GM23338 (cell line): ENCODE data around the gene SFTPB. TPM values are rescaled to one million over a fixed set of nuclear protein-coding genes. Genes with fewer than 3 reads are reported as not detected.

Experiments
- ATAC-seq: fragments of 200-7000 bp; cut with Tn5 transposase; 3 replicates; pipeline ENCODE4 v1.9.1; 2020
- DNase-seq: peaks from one replicate; pipeline ENCODE4 v3.0.0-alpha.2; 2015; ENCODE audit warnings: low spot score
- H2AFZ ChIP-seq: fragments of 200-600 bp; sonication (generic); 2 replicates; pipeline ENCODE4 v1.8.0; 2016; ENCODE audit warnings: antibody characterized with exemption, mild to moderate bottlenecking, moderate library complexity
- H3F3A ChIP-seq: fragments of 200-600 bp; sonication (generic); replicated peaks from 2 replicates; pipeline ENCODE4 v1.8.0; 2017; ENCODE audit warnings: antibody characterized with exemption, mixed run types, low read depth
- H3K27ac ChIP-seq: fragments of 200-600 bp; sonication (generic); 2 replicates; pipeline ENCODE4 v1.6.1; 2016; ENCODE audit warnings: low read depth
- H3K27me3 ChIP-seq: fragments of 200-600 bp; sonication (generic); 2 replicates; pipeline ENCODE4 v1.8.0; 2016; ENCODE audit warnings: mild to moderate bottlenecking, mixed run types, moderate library complexity; ENCODE audit not compliant: insufficient read depth
- H3K36me3 ChIP-seq: fragments of 200-600 bp; sonication (generic); 2 replicates; pipeline ENCODE4 v1.8.0; 2016; ENCODE audit warnings: mild to moderate bottlenecking; ENCODE audit not compliant: insufficient read depth
- H3K4me1 ChIP-seq: fragments of 200-600 bp; sonication (generic); 2 replicates; pipeline ENCODE4 v1.8.0; 2016; ENCODE audit warnings: mild to moderate bottlenecking, moderate library complexity; ENCODE audit not compliant: insufficient read depth
- H3K4me2 ChIP-seq: fragments of 200-600 bp; sonication (generic); 2 replicates; pipeline ENCODE4 v1.7.1; 2017; ENCODE audit warnings: mixed run types
- H3K4me3 ChIP-seq: fragments of 200-600 bp; sonication (generic); 2 replicates; pipeline ENCODE4 v1.6.1; 2016; ENCODE audit warnings: mixed run types
- H3K79me2 ChIP-seq: fragments of 200-600 bp; sonication (generic); replicated peaks from 2 replicates; pipeline ENCODE4 v1.8.0; 2017; ENCODE audit warnings: mild to moderate bottlenecking; ENCODE audit not compliant: insufficient read depth
- H3K9me2 ChIP-seq: fragments of 200-600 bp; sonication (generic); 2 replicates; pipeline ENCODE4 v1.8.0; 2017; ENCODE audit not compliant: insufficient read depth
- H4K20me1 ChIP-seq: fragments of 200-600 bp; sonication (generic); replicated peaks from 2 replicates; pipeline ENCODE4 v1.8.0; 2017; ENCODE audit warnings: mild to moderate bottlenecking; ENCODE audit not compliant: insufficient read depth
- H3K27ac Mint-ChIP-seq: 2 replicates; pipeline ENCODE4 v1.8.0; 2020; ENCODE audit warnings: inconsistent platforms, mild to moderate bottlenecking, moderate library complexity, mixed read lengths
- H3K27me3 Mint-ChIP-seq: 3 replicates; pipeline ENCODE4 v1.8.0; 2022; ENCODE audit warnings: low read depth, mild to moderate bottlenecking, moderate library complexity, mixed read lengths, inconsistent platforms; ENCODE audit not compliant: insufficient read depth, poor library complexity
- H3K36me3 Mint-ChIP-seq: 3 replicates; pipeline ENCODE4 v1.8.0; 2021; ENCODE audit warnings: low read depth, mild to moderate bottlenecking, inconsistent platforms, moderate library complexity, mixed read lengths
- H3K4me1 Mint-ChIP-seq: 3 replicates; pipeline ENCODE4 v1.8.0; 2020; ENCODE audit warnings: mild to moderate bottlenecking, inconsistent platforms, mixed read lengths
- H3K4me3 Mint-ChIP-seq: 3 replicates; pipeline ENCODE4 v1.8.0; 2021; ENCODE audit warnings: moderate library complexity, mild to moderate bottlenecking, inconsistent platforms, mixed read lengths
- H3K9me3 Mint-ChIP-seq: 3 replicates; pipeline ENCODE4 v1.8.0; 2020; ENCODE audit warnings: moderate library complexity, mild to moderate bottlenecking, inconsistent platforms, mixed read lengths
- CREB1 ChIP-seq: fragments of 250-450 bp; sonication (Bioruptor Pico); IDR thresholded peaks from 2 replicates; pipeline ENCODE4 v1.5.0; 2020; ENCODE audit warnings: low read depth, mild to moderate bottlenecking, moderate library complexity
- ETS1 ChIP-seq: IDR thresholded peaks from 2 replicates; pipeline ENCODE4 v1.6.1; 2016; ENCODE audit warnings: antibody characterized with exemption
- EZH2phosphoT487 ChIP-seq: fragments of 200-600 bp; sonication (generic); IDR thresholded peaks from one replicate; pipeline ENCODE4 v1.8.1; 2018; ENCODE audit warnings: antibody characterized with exemption; ENCODE audit not compliant: unreplicated experiment
- JUNB ChIP-seq: IDR thresholded peaks from one replicate; pipeline ENCODE4 v1.6.1; 2016; ENCODE audit warnings: antibody characterized with exemption; ENCODE audit not compliant: unreplicated experiment
- NANOG ChIP-seq: IDR thresholded peaks from 2 replicates; pipeline ENCODE4 v1.6.1; 2016; ENCODE audit warnings: antibody characterized with exemption, borderline replicate concordance
- POLR2AphosphoS5 ChIP-seq: IDR thresholded peaks from 2 replicates; pipeline ENCODE4 v1.6.1; 2016; ENCODE audit warnings: antibody characterized with exemption, low read depth
- STAT1 ChIP-seq: IDR thresholded peaks from one replicate; pipeline ENCODE4 v1.6.1; 2016; ENCODE audit warnings: antibody characterized with exemption; ENCODE audit not compliant: unreplicated experiment
- ZNF114 ChIP-seq: fragments of 250-450 bp; sonication (Bioruptor Pico); IDR thresholded peaks from 2 replicates; pipeline ENCODE4 v1.5.0; 2020; ENCODE audit warnings: mild to moderate bottlenecking, moderate library complexity
- ZNF331 ChIP-seq: fragments of 250-450 bp; sonication (Bioruptor Pico); IDR thresholded peaks from 2 replicates; pipeline ENCODE4 v1.5.0; 2020; ENCODE audit warnings: low read depth, mild to moderate bottlenecking, moderate library complexity
- ZNF462 ChIP-seq: fragments of 250-450 bp; sonication (Bioruptor Pico); IDR thresholded peaks from 2 replicates; pipeline ENCODE4 v1.5.0; 2020; ENCODE audit warnings: mild to moderate bottlenecking, moderate library complexity
- polyA plus RNA-seq: library from polyadenylated mRNA; unstranded; fragments of >200 nt; fragmentation: Nextera tagmentation; extraction: Ambion mirVana; gene quantifications from 2 replicates; pipeline ENCODE4 v1.2.1, GENCODE V29; 2016
- total RNA-seq: library from RNA; depleted of rRNA; stranded (reverse); fragments of >200 nt; shearing (Covaris generic); gene quantifications from 2 replicates; pipeline ENCODE4 v1.2.3, GENCODE V29; 2014

Gene SFTPB
- total and polyA plus RNA-seq, 2 experiments from 2014 or later, result 0.06 TPM; not detected in 1

- no peak for TF ChIP-seq CREB1
- TF ChIP-seq ETS1, result no peak
- TF ChIP-seq NANOG, result no peak
- TF ChIP-seq ZNF462 (CRISPR knock-in tag), result no peak
- no peak for TF ChIP-seq POLR2AphosphoS5
These were observed 41.4 kb upstream of the SFTPB start (continued) for GRCh38 chr2:85709401-85709811.

GRCh38 chr2:85708641-85709040 lies 40.6 kb upstream of the SFTPB start:
- Mint-ChIP-seq H3K27me3 (peaks cover 15% of the 10 kb centered on the region), H3K36me3 (no peaks in the 10 kb centered on the region), H3K9me3 (no peaks in the 10 kb centered on the region), H3K4me3 (no peak overlapping the region), H3K4me1 (peaks cover 13% of the 10 kb centered on the region), H3K27ac (no peak overlapping the region)
- no peaks in the 10 kb centered on the region for H4K20me1 ChIP-seq
- peaks cover 6% of the 10 kb centered on the region; the same call in 1 of the 2 replicates for H3K27me3 ChIP-seq
- H3K36me3 ChIP-seq, result no peaks in the 10 kb centered on the region
- H3F3A ChIP-seq, result no peaks in the 10 kb centered on the region
- H3K4me1 ChIP-seq, result peaks cover 5% of the 10 kb centered on the region
- H3K27ac ChIP-seq, result no peak overlapping the region
- no peak overlapping the region for H2AFZ ChIP-seq
- no peaks in the 10 kb centered on the region for H3K9me2 ChIP-seq
- no peak overlapping the region for H3K4me3 ChIP-seq
- H3K79me2 ChIP-seq, result no peaks in the 10 kb centered on the region
- no peak for DNase-seq
- no peak for ATAC-seq
- H3K4me2 ChIP-seq, result no peak overlapping the region
- TF ChIP-seq NANOG, result no peak
- TF ChIP-seq ZNF114, result no peak
- TF ChIP-seq STAT1, result no peak
- no peak for TF ChIP-seq ZNF462 (CRISPR knock-in tag)
- no peak for TF ChIP-seq POLR2AphosphoS5
- TF ChIP-seq CREB1, result no peak
- no peak for TF ChIP-seq ZNF331 (CRISPR knock-in tag)
- no peak for TF ChIP-seq EZH2phosphoT487
- TF ChIP-seq JUNB, result no peak
